Measurements from ENCODE around the gene TUBGCP3. TPM values are rescaled to one million over a fixed set of nuclear protein-coding genes. Genes with fewer than 3 reads are reported as not detected.

The TUBGCP3 gene
- total RNA-seq, 1 experiment from 2014 or later, result 37.3 TPM

DNA sequence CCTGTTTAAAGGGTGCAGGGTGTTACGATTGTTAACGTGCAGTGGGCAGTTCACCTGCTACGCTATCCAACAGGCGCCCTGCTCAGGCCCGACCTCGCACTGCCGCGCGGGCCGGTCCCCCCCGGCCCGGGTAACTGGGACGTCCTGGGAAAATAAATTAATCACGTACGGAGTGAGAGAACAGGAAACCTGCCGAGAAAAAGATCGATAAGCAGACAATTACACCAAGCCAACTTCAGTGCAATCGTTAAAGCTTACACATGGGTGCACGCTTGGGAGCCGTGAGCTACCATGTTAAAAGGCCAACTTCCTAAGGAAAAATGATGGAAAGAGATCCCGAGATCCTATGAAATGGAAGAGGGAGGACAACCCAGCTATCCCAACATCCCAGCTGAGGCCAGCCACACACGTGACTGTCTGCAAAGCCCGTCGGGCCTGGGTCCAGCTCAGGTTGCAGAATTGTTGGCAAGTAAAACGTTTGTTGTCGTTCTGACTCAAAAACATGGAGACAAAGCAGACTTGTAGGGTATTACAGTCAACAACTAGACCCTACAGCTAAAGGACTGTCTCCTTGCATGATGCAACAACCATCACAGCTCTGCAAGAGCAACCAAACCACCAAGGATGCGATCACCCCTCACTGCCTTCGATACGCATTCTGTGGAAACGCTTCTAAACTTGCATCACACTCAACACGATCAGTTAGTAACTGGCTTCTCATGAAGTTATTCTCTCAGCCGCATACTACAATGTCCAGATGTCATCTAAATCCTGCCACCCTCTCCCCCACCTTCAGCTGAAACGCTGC is 741 bp upstream of the TUBGCP3 start:
- H3T11ph ChIP-seq (ENCODE audit: low read length), result no peak overlapping the region
- no peak overlapping the region for H2BK120ac ChIP-seq (ENCODE audit: low read depth, low read length, poor library complexity, severe bottlenecking)
- H3K4me1 ChIP-seq (ENCODE audit: insufficient read depth, low read length), result no peaks in the 10 kb centered on the region
- H3K79me2 ChIP-seq (ENCODE audit: insufficient read depth, low read length), result peaks cover 3% of the 10 kb centered on the region; the same call in 1 of the 2 replicates
- TF ChIP-seq, protein P1, sequence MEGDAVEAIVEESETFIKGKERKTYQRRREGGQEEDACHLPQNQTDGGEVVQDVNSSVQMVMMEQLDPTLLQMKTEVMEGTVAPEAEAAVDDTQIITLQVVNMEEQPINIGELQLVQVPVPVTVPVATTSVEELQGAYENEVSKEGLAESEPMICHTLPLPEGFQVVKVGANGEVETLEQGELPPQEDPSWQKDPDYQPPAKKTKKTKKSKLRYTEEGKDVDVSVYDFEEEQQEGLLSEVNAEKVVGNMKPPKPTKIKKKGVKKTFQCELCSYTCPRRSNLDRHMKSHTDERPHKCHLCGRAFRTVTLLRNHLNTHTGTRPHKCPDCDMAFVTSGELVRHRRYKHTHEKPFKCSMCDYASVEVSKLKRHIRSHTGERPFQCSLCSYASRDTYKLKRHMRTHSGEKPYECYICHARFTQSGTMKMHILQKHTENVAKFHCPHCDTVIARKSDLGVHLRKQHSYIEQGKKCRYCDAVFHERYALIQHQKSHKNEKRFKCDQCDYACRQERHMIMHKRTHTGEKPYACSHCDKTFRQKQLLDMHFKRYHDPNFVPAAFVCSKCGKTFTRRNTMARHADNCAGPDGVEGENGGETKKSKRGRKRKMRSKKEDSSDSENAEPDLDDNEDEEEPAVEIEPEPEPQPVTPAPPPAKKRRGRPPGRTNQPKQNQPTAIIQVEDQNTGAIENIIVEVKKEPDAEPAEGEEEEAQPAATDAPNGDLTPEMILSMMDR (conservative IDR thresholded peaks at IDR 0.05), result no peak
- no peak overlapping the region for H2AK5ac ChIP-seq (ENCODE audit: insufficient read length, low read length)
- no peak overlapping the region for H4K8ac ChIP-seq (replicated peaks; ENCODE audit: insufficient read length, low read depth, low read length)
- H3K27me3 ChIP-seq (ENCODE audit: insufficient read depth, low read length), result no peaks in the 10 kb centered on the region
- peak overlapping the region; percentile 50 for H3K9ac ChIP-seq (ENCODE audit: extremely low read depth, insufficient read length, low read length)
- H2BK12ac ChIP-seq (ENCODE audit: insufficient read length, low read depth, low read length), result no peak overlapping the region
- Mint-ChIP-seq H3K27me3 (ENCODE audit: low read depth) (peaks cover 29% of the 10 kb centered on the region), H3K36me3 (ENCODE audit: insufficient read depth in 1 of 3, low read depth in 3 of 3) (peaks cover 0 to 10% (median 5%) of the 10 kb centered on the region in 3 experiments; a peak in 6 of 7 replicates), H3K27ac (peak overlapping the region in 2 of 3 experiments; percentile 52 to 61; a peak in 2 of 7 replicates), H3K4me1 (peaks cover 16 to 19% of the 10 kb centered on the region in 2 experiments), H3K4me3 (peak overlapping the region; percentile 93 to 94), H3K9me3 (no peaks in the 10 kb centered on the region; a peak in 1 of 5 replicates)
- peak overlapping the region; percentile 33 for H4K5ac ChIP-seq (ENCODE audit: insufficient read length, low read depth, low read length)
- H3K27ac ChIP-seq (ENCODE audit: insufficient read length, low read depth, low read length), result no peak overlapping the region
- no peak overlapping the region for H2AFZ ChIP-seq (ENCODE audit: low read length)
- no peaks in the 10 kb centered on the region for H4K20me1 ChIP-seq (ENCODE audit: control insufficient read depth, insufficient read depth, insufficient read length)
- H2BK20ac ChIP-seq (ENCODE audit: low read depth, low read length, poor library complexity, severe bottlenecking), result no peak overlapping the region
- H4K91ac ChIP-seq (ENCODE audit: insufficient read length, low read depth, low read length), result no peak overlapping the region
- no peak overlapping the region for H3K4ac ChIP-seq (ENCODE audit: low read depth, low read length)
- no CpG with 5 or more reads among the region's 33 CpGs for WGBS (ENCODE audit: extremely low coverage, insufficient read length, low lambda C conversion rate)
- peaks cover 13% of the 10 kb centered on the region for H3K23me2 ChIP-seq (ENCODE audit: insufficient read length, low read depth, low read length, poor library complexity, severe bottlenecking)
- H3K79me1 ChIP-seq (ENCODE audit: insufficient read depth, low read depth, low read length, poor library complexity, severe bottlenecking), result no peaks in the 10 kb centered on the region
- H2BK5ac ChIP-seq (ENCODE audit: insufficient read length, low read length), result no peak overlapping the region
- peak overlapping the region; percentile 97; the same call in 1 of the 2 replicates for H3K14ac ChIP-seq (ENCODE audit: insufficient read depth, low read length)
- H3K56ac ChIP-seq (ENCODE audit: insufficient read length, low read depth, low read length), result no peak overlapping the region
- no peak overlapping the region for H3K23ac ChIP-seq (ENCODE audit: insufficient read length, low read depth, low read length)
- H2BK15ac ChIP-seq (ENCODE audit: low read depth, low read length), result no peak overlapping the region
- H3K9me3 ChIP-seq (ENCODE audit: control insufficient read depth, low read depth, low read length), result no peaks in the 10 kb centered on the region
- no peak overlapping the region for H3K18ac ChIP-seq (ENCODE audit: insufficient read length, low read depth, low read length)
- H3K4me2 ChIP-seq (ENCODE audit: insufficient read depth, insufficient read length, low read length), result peak overlapping the region; percentile 86
- no peak for DNase-seq

Measured in H9 (cell line).